H1 (cell line): ENCODE results near the gene AKAP7.

Experiments
- CHD2 ChIP-seq: IDR thresholded peaks from 2 replicates; pipeline ENCODE4 v1.6.1; 2012; ENCODE audit warnings: low read length, improper control_type of control experiment
- GABPA ChIP-seq: IDR thresholded peaks from 2 replicates; pipeline ENCODE4 v1.6.1; 2011; ENCODE audit warnings: mild to moderate bottlenecking, low read length, moderate library complexity, borderline replicate concordance; ENCODE audit not compliant: insufficient read depth
- POLR2AphosphoS5 ChIP-seq: IDR thresholded peaks from 2 replicates; pipeline ENCODE4 v1.6.1; 2011; ENCODE audit warnings: low read depth, low read length
- RAD21 ChIP-seq, 2 experiments: IDR thresholded peaks in 1 of 2; conservative IDR thresholded peaks in 1 of 2; 2 replicates each; pipeline ENCODE4 v1.6.1; 2011; ENCODE audit warnings: low read depth in 2 of 2, low read length in 2 of 2, improper control_type of control experiment in 1 of 2, inconsistent platforms in 1 of 2, mild to moderate bottlenecking in 1 of 2, moderate library complexity in 1 of 2
- SIN3A ChIP-seq, 2 experiments: IDR thresholded peaks in 1 of 2; conservative IDR thresholded peaks in 1 of 2; 2 replicates each; pipeline ENCODE4 v1.6.1; 2011 to 2012; ENCODE audit warnings: low read length in 2 of 2, improper control_type of control experiment in 1 of 2, low read depth in 1 of 2, mild to moderate bottlenecking in 1 of 2
- SIRT6 ChIP-seq: IDR thresholded peaks from one replicate; pipeline ENCODE4 v1.7.1; 2012; ENCODE audit warnings: low read length, inconsistent platforms
- TF ChIP-seq, protein P1 (sequence below), 3 experiments: IDR thresholded peaks; 1 replicate in 2 of 3; 2 replicates in 1 of 3; pipeline versions ENCODE4 v1.5.1 to v1.6.1; 2011; ENCODE audit warnings: low read length in 3 of 3, mild to moderate bottlenecking in 3 of 3, inconsistent platforms in 2 of 3, low read depth in 1 of 3, moderate library complexity in 1 of 3; ENCODE audit not compliant: insufficient read depth in 1 of 3; ENCODE audit errors: control extremely low read depth in 1 of 3
- TF ChIP-seq, protein P2 (sequence below): IDR thresholded peaks from 2 replicates; pipeline ENCODE4 v1.6.1; 2012; ENCODE audit warnings: low read length, inconsistent platforms
- TF ChIP-seq, protein P3 (sequence below): IDR thresholded peaks from 2 replicates; pipeline ENCODE4 v1.6.1; 2011; ENCODE audit warnings: low read length, improper control_type of control experiment

DNA sequence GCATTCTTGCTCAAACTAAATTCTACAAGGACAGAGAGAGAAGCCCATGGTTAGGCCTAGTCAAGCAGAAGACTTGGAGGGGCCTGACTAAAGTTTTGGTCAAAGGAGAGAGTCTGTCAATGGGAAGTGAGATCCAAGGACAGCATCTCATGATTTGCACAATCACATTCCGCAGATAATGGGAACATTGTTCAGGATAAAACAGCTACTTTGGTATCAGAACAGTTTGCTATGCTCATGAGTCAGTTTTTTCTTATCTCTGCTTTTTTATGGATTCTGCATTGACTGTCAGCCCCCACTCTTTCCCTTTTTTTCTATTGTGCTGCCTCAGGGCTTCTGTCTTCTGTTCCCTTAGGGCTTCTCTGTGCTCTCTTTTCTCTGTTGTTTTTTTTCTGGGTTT lies 28.6 kb downstream of the AKAP7 start:
- TF ChIP-seq SIRT6 (no peak), SIN3A (conservative IDR thresholded peaks at IDR 0.05 in 1 of 2, IDR thresholded peaks at IDR 0.05 in 1 of 2; ENCODE audit: low read depth in 1 of 2, low read length in 2 of 2) (no peak), CHD2 (no peak), POLR2AphosphoS5 (no peak), GABPA (no peak), RAD21 (IDR thresholded peaks at IDR 0.05 in 1 of 2, conservative IDR thresholded peaks at IDR 0.05 in 1 of 2; ENCODE audit: low read depth in 2 of 2, low read length in 2 of 2) (no peak)
- TF ChIP-seq, protein P1, sequence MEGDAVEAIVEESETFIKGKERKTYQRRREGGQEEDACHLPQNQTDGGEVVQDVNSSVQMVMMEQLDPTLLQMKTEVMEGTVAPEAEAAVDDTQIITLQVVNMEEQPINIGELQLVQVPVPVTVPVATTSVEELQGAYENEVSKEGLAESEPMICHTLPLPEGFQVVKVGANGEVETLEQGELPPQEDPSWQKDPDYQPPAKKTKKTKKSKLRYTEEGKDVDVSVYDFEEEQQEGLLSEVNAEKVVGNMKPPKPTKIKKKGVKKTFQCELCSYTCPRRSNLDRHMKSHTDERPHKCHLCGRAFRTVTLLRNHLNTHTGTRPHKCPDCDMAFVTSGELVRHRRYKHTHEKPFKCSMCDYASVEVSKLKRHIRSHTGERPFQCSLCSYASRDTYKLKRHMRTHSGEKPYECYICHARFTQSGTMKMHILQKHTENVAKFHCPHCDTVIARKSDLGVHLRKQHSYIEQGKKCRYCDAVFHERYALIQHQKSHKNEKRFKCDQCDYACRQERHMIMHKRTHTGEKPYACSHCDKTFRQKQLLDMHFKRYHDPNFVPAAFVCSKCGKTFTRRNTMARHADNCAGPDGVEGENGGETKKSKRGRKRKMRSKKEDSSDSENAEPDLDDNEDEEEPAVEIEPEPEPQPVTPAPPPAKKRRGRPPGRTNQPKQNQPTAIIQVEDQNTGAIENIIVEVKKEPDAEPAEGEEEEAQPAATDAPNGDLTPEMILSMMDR (IDR thresholded peaks at IDR 0.05; ENCODE audit: control extremely low read depth in 1 of 3, insufficient read depth in 1 of 3, low read depth in 1 of 3, low read length in 3 of 3) = no peak
- TF ChIP-seq, protein P2, sequence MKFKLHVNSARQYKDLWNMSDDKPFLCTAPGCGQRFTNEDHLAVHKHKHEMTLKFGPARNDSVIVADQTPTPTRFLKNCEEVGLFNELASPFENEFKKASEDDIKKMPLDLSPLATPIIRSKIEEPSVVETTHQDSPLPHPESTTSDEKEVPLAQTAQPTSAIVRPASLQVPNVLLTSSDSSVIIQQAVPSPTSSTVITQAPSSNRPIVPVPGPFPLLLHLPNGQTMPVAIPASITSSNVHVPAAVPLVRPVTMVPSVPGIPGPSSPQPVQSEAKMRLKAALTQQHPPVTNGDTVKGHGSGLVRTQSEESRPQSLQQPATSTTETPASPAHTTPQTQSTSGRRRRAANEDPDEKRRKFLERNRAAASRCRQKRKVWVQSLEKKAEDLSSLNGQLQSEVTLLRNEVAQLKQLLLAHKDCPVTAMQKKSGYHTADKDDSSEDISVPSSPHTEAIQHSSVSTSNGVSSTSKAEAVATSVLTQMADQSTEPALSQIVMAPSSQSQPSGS = no peak
- TF ChIP-seq, protein P3, sequence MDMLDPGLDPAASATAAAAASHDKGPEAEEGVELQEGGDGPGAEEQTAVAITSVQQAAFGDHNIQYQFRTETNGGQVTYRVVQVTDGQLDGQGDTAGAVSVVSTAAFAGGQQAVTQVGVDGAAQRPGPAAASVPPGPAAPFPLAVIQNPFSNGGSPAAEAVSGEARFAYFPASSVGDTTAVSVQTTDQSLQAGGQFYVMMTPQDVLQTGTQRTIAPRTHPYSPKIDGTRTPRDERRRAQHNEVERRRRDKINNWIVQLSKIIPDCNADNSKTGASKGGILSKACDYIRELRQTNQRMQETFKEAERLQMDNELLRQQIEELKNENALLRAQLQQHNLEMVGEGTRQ = no peak
